Sciatic nerve (tissue), 2 donors: ENCODE results near the gene FXYD1. TPM values are rescaled to one million over a fixed set of nuclear protein-coding genes. Genes with fewer than 3 reads are reported as not detected.
"Not testable (repeated sequence)": the region's sequence is repeated elsewhere in the genome, so short reads cannot be mapped to it uniquely, and the experiment has no call there.

Experiments used
- ATAC-seq: fragments of 200-7000 bp; cut with Tn5 transposase; one replicate; pipeline ENCODE4 v1.9.1; 2020; ENCODE audit warnings: mild to moderate bottlenecking, moderate library complexity
- DNase-seq: peaks from one replicate; pipeline ENCODE4 v3.0.0-alpha.2; 2020; ENCODE audit warnings: low spot score
- intact Hi-C: fragments of 100-400 bp; cut with DNase I; formaldehyde crosslinking; loops from one replicate; pipeline ENCODE4 v1.14.2; 2022
- total RNA-seq: library from RNA; stranded (reverse); fragmentation: NEBNext Ultra II Directional; extraction: Animal tissue kit (Norgen Biotek cat#: 25700); gene quantifications from one replicate; pipeline ENCODE4 v1.2.1, GENCODE V29; 2021
- donor health status: DM: no; HTN: no; CAD: no.
- donor health status: DM: no; HTN: no; CAD: no.

Gene FXYD1
- total RNA-seq = 460 TPM

DNA sequence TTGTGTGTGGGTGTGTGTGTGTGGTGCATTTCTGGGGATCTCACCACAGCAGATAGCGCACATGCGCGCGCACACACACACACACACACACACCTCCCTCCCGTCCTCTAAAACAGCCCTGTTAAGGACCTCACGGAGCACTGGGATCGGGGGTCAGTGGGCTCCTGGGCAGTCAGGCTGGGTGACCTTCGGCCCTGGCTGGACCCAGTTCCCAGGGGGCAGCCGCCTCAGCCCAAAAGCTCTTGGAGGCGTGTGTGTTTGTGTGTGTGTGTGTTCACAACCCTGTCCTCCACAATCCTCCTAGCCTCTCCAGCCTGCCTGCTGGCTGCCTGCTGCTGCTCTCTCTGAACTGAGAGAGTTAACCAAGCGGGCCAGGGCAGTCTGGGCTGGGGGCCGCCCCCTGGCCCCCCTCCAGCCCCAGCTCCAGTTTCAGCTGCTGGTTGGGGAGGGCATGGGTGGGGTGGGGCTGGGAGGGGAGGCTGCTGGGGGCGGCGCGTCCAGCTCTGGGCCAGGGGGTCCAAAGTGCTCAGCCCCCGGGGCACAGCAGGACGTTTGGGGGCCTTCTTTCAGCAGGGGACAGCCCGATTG, at the start of gene FXYD1:
Gene FXYD1 (plus strand): TSS at position 520 of the 588 bp plus-strand sequence. CDS start 1,256 bp downstream, outside the sequence.
- intact Hi-C loops = no loop called here
- ATAC-seq = peak; percentile 41
- peak; percentile 84 for DNase-seq

DNA sequence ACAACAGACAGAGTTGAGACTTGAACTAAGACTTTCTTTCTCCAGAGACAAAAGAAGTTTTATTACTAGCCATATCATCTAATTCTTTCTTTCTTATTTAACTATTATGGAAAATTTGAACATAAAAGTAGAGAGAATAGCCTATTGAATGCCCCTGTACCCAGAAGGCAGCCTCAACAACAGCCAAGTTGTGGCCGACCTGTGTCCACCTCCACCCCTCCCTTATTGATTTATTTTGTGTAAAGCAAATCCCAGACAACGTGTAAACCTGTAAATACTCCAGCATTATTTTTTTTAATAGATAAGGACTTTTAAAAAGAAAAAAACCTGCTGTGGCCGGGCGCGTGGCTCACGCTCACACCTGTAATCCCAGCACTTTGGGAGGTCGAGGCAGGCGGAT, 49.1 kb upstream of the FXYD1 start:
- intact Hi-C loops = no loop called here
- no peak for ATAC-seq
- no peak for DNase-seq

DNA sequence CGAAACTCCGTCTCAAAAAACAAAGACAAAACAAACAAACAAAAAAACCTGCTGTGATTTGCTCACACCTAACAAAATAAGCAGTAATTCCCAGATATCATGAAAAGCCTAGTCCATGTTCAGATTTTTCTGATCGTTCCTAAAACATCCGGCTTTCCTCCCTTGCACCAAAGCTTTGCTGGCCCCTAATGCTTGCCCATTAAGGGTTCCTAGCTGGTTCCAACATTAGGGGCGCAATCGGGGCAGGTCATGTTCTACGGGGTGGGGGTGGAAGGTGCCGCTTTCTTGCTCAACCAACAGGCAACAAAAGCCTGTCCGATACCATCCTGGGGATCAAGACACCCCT, 48.5 kb upstream of the FXYD1 start:
- DNase-seq = no peak
- intact Hi-C loops = no loop called here

GRCh38 chr19:35090506-35091214, 48.0 kb upstream of the FXYD1 start:
- DNase-seq (no peak), ATAC-seq (peak; percentile 88)
- intact Hi-C loops = no loop called here

More for the DNA sequence above, 48.5 kb upstream of the FXYD1 start:
- no peak for ATAC-seq

- DNase-seq = no peak
- ATAC-seq = no peak
- intact Hi-C loops = no loop called here
Observed at GRCh38 chr19:35093430-35093829, 45.2 kb upstream of the FXYD1 start.

DNA sequence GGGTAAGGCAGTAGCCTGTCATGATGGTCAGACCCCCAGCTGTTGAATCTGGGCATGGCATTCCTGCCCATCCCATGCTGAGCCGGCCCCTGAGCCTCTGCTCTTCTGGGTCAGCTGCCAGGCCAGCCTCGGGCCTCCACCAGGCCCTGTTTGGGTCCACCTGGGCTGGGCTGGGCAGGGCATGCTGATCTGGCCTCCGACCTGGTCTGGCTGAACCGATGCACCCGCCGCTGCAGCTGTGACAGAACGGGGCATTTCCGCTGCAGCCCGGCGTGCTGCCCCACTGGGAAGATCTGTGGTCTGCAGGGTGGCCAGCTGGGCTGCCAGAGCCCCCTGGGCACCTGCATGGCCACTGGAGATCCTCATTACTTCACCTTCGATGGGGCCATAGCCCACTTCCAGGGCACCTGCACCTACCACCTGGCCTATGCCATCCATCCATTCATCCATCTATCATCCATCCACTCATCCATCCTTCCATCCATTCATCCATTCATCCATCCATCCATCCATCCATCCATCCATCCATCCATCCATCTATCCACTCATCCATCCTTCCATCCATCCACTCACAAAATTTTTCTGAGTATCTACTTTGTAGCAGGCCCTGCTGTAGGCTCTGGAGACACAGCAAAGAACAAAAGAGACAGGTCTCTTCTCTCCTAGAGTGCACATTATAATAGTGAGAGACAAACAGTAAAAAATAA, 44.5 kb upstream of the FXYD1 start:
- no peak for ATAC-seq
- no peak for DNase-seq
- intact Hi-C loops = no loop called here

DNA sequence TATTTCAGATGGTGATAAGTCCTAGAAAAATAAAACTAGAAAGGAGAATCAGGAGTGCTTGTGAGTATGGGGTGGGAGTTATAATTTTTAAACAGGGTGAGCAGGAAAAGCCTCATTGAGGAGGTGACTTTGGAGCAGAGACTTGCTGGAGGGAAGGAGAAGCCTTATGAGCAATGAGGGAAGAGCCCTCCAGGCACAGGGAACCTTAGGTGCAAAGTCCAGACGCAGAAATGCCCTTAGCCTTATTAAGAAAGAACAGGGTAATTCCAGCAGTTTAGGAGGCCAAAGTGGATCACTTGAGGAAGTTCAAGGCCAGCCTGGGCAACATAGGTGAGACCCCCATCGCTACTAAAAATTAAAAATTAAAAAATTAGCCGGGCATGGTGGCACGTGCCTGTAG, 44.0 kb upstream of the FXYD1 start:
- no peak for ATAC-seq
- intact Hi-C loops = no loop called here

GRCh38 chr19:35095667-35096368, 42.8 kb upstream of the FXYD1 start:
- intact Hi-C loops = no loop called here
- no peak for DNase-seq
- no peak for ATAC-seq

More for the DNA sequence above, 44.0 kb upstream of the FXYD1 start:
- DNase-seq = no peak

- ATAC-seq (peak; percentile 16), DNase-seq (no peak)
- intact Hi-C loops = no loop called here
Observed at GRCh38 chr19:35098413-35099049, 40.1 kb upstream of the FXYD1 start.

DNA sequence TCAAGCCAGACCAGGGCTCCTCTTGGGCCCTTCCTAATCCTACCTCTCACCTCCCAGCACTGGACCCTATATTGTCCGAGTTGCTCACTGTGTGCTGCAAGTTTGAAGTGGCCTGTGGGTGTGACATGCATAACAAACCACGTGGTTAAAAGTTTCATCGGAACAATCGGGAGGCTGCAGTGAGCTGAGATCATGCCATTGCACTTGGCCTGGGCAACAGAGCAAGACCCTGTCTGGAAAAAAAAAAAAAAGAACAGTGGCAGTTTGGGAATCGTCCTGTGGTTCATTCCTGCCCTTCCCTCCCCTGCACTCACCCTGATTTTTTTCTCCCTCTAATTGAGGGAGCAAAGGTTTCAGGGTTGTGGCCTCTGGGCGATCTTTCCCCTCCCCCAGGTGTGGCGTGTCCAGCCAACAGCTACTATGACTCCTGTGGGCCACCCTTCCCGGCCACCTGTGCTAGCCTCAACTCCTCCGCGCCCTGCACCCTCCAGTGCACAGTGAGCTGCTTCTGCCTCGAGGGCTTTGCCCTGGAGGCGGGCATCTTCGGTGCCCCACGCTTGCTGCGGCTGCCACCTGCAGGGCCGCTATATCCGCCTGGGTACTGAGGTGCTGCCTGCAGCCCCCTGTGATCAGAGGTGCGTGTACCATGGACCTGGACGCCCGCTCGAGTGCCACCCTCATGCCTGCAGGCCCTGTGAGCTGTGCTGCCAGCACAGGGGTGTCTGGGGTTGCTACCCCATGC, 39.3 kb upstream of the FXYD1 start:
- DNase-seq (no peak), ATAC-seq (peak; percentile 16)
- intact Hi-C loops = no loop called here

- no peak for ATAC-seq
- no peak for DNase-seq
- intact Hi-C loops = no loop called here
Observed at GRCh38 chr19:35099897-35100275, 38.7 kb upstream of the FXYD1 start.

- DNase-seq (no peak), ATAC-seq (no peak)
- intact Hi-C loops = no loop called here
Observed at GRCh38 chr19:35100588-35101533, 37.8 kb upstream of the FXYD1 start.

DNA sequence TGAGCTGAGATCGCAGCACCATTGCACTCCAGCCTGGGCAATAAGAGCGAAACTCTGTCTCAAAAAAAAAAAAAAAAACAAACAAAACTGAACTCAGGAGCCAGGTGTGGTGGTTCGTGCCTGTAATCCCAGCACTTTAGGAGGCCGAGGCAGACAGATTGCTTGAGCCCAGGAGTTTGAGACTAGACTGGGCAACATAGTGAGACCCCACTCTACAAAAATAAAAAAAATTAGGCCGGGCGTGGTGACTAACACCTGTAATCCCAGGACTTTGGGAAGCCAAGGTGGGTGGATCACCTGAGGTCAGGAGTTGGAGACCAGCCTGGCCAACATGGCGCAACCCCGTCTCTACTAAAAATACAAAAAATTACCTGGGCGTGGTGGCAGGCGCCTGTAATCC, 36.7 kb upstream of the FXYD1 start:
- ATAC-seq, DNase-seq, intact Hi-C loops: not testable (repeated sequence)

- DNase-seq, ATAC-seq, intact Hi-C loops: not testable (repeated sequence)
Observed at GRCh38 chr19:35103614-35104013, 35.0 kb upstream of the FXYD1 start.

- ATAC-seq (no peak), DNase-seq (no peak)
- intact Hi-C loops = no loop called here
Observed at GRCh38 chr19:35104361-35104760, 34.3 kb upstream of the FXYD1 start.

DNA sequence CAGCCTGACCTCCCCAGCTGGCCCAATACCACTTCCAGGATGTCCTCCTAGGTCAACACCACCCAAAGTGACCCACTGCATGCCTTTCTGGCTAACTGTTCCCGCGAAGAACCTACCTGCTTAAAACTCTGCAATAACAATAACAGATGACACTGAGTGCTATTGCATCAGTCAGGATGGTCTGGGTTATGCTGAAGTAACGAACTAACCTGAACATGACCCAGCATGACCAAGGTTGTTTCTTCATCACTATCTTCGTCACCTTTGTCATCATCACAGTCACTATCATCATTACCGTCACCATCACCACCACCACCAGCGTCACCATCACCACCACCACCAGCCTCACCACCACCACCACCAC, 33.6 kb upstream of the FXYD1 start:
- intact Hi-C loops = no loop called here
- ATAC-seq = no peak
- DNase-seq = no peak

GRCh38 chr19:35105411-35106290, 33.0 kb upstream of the FXYD1 start:
- no peak for DNase-seq
- ATAC-seq = no peak
- intact Hi-C loops = no loop called here
